Measurements from ENCODE around the gene KIF1A. TPM values are rescaled to one million over a fixed set of nuclear protein-coding genes. Genes with fewer than 3 reads are reported as not detected.

The KIF1A gene
- total and polyA plus RNA-seq, 2 of the 13 experiments (the other 11 are each of a cell fraction or from before 2014, with no cell fraction given) = 0.01 TPM; not detected in 1

- TF ChIP-seq FOXO1 (CRISPR knock-in tag; IDR thresholded peaks at IDR 0.05) (no peak), CHD4 (IDR thresholded peaks at IDR 0.05; ENCODE audit: borderline replicate concordance, low read length) (no peak), GZF1 (CRISPR knock-in tag; IDR thresholded peaks at IDR 0.05) (no peak), SMAD9 (CRISPR knock-in tag; IDR thresholded peaks at IDR 0.05) (no peak), ZNF709 (CRISPR knock-in tag; IDR thresholded peaks at IDR 0.05) (no peak), ZBTB10 (CRISPR knock-in tag; IDR thresholded peaks at IDR 0.05; ENCODE audit: borderline replicate concordance) (no peak), CTCF (CRISPR knock-in tag; IDR thresholded peaks at IDR 0.05) (peak; percentile 46), ZNF33A (CRISPR knock-in tag; IDR thresholded peaks at IDR 0.05; ENCODE audit: borderline replicate concordance) (no peak), JUNB (CRISPR knock-in tag; IDR thresholded peaks at IDR 0.05; ENCODE audit: borderline replicate concordance) (no peak)
Measured at GRCh38 chr2:240742602-240743095, 77.4 kb downstream of the KIF1A start (continued).

GRCh38 chr2:240741091-240741490, 78.9 kb downstream of the KIF1A start:
- H3K27ac ChIP-seq (ENCODE audit: extremely low read length, insufficient read depth, low read length) = no peak overlapping the region
- ChIA-PET POLR2A (no interaction called here), CTCF (ENCODE audit: low intra/inter-chr PET ratio, low total read pairs) (no interaction called here)
- H3K4me1 ChIP-seq (ENCODE audit: insufficient read depth, low read length) = no peaks in the 10 kb centered on the region
- H2AFZ ChIP-seq (ENCODE audit: low read length) = no peak overlapping the region
- peaks cover 4% of the 10 kb centered on the region; the same call in 1 of the 2 replicates for H4K20me1 ChIP-seq (ENCODE audit: insufficient read depth, low read length)
- H3K4me3 ChIP-seq (replicated peaks in 1 of 3; ENCODE audit: insufficient read depth in 1 of 3, low read depth in 2 of 3, low read length in 3 of 3) = no peak overlapping the region
- H3K27me3 ChIP-seq (ENCODE audit: control insufficient read depth in 1 of 2, insufficient read depth in 2 of 2, low read length in 2 of 2) = peaks cover 56 to 99% of the 10 kb centered on the region in 2 experiments
- no peak overlapping the region for H3K4me2 ChIP-seq (ENCODE audit: low read depth, low read length)
- WGBS (ENCODE audit: low lambda C conversion rate) = 34% methylated on average over 13 of the region's 18 CpGs
- no peaks in the 10 kb centered on the region for H3K36me3 ChIP-seq (replicated peaks in 1 of 2; ENCODE audit: control insufficient read depth in 1 of 2, insufficient read depth in 2 of 2, low read length in 2 of 2)
- ATAC-seq (no peak), DNase-seq (ENCODE audit: low spot score) (no peak), FAIRE-seq (no peak)
- in situ Hi-C loops (cut with HindIII; ENCODE audit: extremely low pct_ligation_motif_present, low pct_unique_long_range_greater_than_20kb) (no loop called here), intact Hi-C loops (cut with micrococcal nuclease; ENCODE audit: unreplicated experiment) (no loop called here)
- no peak for TF ChIP-seq KDM3A (CRISPR knock-in tag; IDR thresholded peaks at IDR 0.05; ENCODE audit: low read depth)
- no peak; the same call in 1 of the 2 replicates for TF ChIP-seq EZH2 (conservative IDR thresholded peaks at IDR 0.05; ENCODE audit: low read depth, low read length)
- no peaks in the 10 kb centered on the region for H3K79me2 ChIP-seq (ENCODE audit: insufficient read depth, low read length)
- H3K9ac ChIP-seq (ENCODE audit: insufficient read depth, low read depth, low read length) = no peak overlapping the region
- no TSS peak for BruUV-seq (replicated peaks)
- H3K9me3 ChIP-seq (ENCODE audit: low read length) = no peaks in the 10 kb centered on the region
